T-helper 1 cell treated with Interleukin-12 subunit alpha and Interleukin-12 subunit beta and Interleukin-4 antibody, amounts not matched to agents 30 μg/mL and 1 μg/mL, for 36 hours (primary cell): ENCODE measurements around the gene TLE5.

Source experiments
- H3K27ac Mint-ChIP-seq: one replicate; pipeline ENCODE4 v1.8.0; 2021; ENCODE audit warnings: mild to moderate bottlenecking, mixed read lengths
- H3K27me3 Mint-ChIP-seq: one replicate; pipeline ENCODE4 v1.8.0; 2021; ENCODE audit warnings: low read depth, mixed read lengths
- H3K36me3 Mint-ChIP-seq: one replicate; pipeline ENCODE4 v1.8.0; 2021; ENCODE audit warnings: low read depth, mixed read lengths
- H3K4me1 Mint-ChIP-seq: one replicate; pipeline ENCODE4 v1.8.0; 2021; ENCODE audit warnings: low read depth, mixed read lengths
- H3K4me3 Mint-ChIP-seq: one replicate; pipeline ENCODE4 v1.8.0; 2021; ENCODE audit warnings: mild to moderate bottlenecking, moderate library complexity, mixed read lengths
- H3K9me3 Mint-ChIP-seq: one replicate; pipeline ENCODE4 v1.8.0; 2021; ENCODE audit warnings: mixed read lengths

TLE5 gene

GRCh38 chr19:3034656-3035541, 27.4 kb downstream of the TLE5 start:
- peaks cover 19% of the 10 kb centered on the region for H3K4me1 Mint-ChIP-seq
- H3K36me3 Mint-ChIP-seq: no peaks in the 10 kb centered on the region
- peaks cover 39% of the 10 kb centered on the region for H3K27me3 Mint-ChIP-seq
- H3K9me3 Mint-ChIP-seq: no peaks in the 10 kb centered on the region
- H3K27ac Mint-ChIP-seq: peak overlapping the region; percentile 95
- peak overlapping the region; percentile 87 for H3K4me3 Mint-ChIP-seq

- no peaks in the 10 kb centered on the region for H3K9me3 Mint-ChIP-seq
- H3K4me3 Mint-ChIP-seq: peak overlapping the region; percentile 47
- peak overlapping the region; percentile 21 for H3K27ac Mint-ChIP-seq
- H3K4me1 Mint-ChIP-seq: peaks cover 19% of the 10 kb centered on the region
- H3K36me3 Mint-ChIP-seq: no peaks in the 10 kb centered on the region
- peaks cover 45% of the 10 kb centered on the region for H3K27me3 Mint-ChIP-seq
These were observed 28.0 kb downstream of the TLE5 start for GRCh38 chr19:3034406-3034655.

GRCh38 chr19:3033595-3034405, 28.5 kb downstream of the TLE5 start:
- H3K36me3 Mint-ChIP-seq: no peaks in the 10 kb centered on the region
- no peaks in the 10 kb centered on the region for H3K9me3 Mint-ChIP-seq
- peak overlapping the region; percentile 47 for H3K4me3 Mint-ChIP-seq
- H3K27me3 Mint-ChIP-seq: peaks cover 45% of the 10 kb centered on the region
- H3K4me1 Mint-ChIP-seq: peaks cover 19% of the 10 kb centered on the region
- peak overlapping the region; percentile 21 for H3K27ac Mint-ChIP-seq

- no peak overlapping the region for H3K4me3 Mint-ChIP-seq
- peaks cover 59% of the 10 kb centered on the region for H3K27me3 Mint-ChIP-seq
- H3K4me1 Mint-ChIP-seq: peaks cover 20% of the 10 kb centered on the region
- H3K36me3 Mint-ChIP-seq: no peaks in the 10 kb centered on the region
- H3K27ac Mint-ChIP-seq: no peak overlapping the region
- H3K9me3 Mint-ChIP-seq: no peaks in the 10 kb centered on the region
These were observed 30.8 kb downstream of the TLE5 start for GRCh38 chr19:3031607-3031867.

- Mint-ChIP-seq H3K27ac (no peak within 1 kb of the TSS), H3K4me1 (peaks cover 7% of the 10 kb centered on the region), H3K36me3 (no peaks in the 10 kb centered on the region), H3K27me3 (peaks cover 55% of the 10 kb centered on the region), H3K4me3 (peak within 1 kb of the TSS; percentile 60), H3K9me3 (no peaks in the 10 kb centered on the region)
These were observed 33.0 kb downstream of the TLE5 start, which contains the start of gene TLE2 for GRCh38 chr19:3029065-3029923. TLE2 (minus strand) TSS chr19:3029280; CDS start chr19:3028904, 376 bp downstream.

GRCh38 chr19:3028305-3029064, 33.8 kb downstream of the TLE5 start:
- Mint-ChIP-seq H3K9me3 (no peaks in the 10 kb centered on the region), H3K27ac (no peak overlapping the region), H3K27me3 (peaks cover 49% of the 10 kb centered on the region), H3K4me3 (peak overlapping the region; percentile 60), H3K36me3 (no peaks in the 10 kb centered on the region), H3K4me1 (peaks cover 7% of the 10 kb centered on the region)

GRCh38 chr19:3027981-3028304, 34.4 kb downstream of the TLE5 start:
- no peaks in the 10 kb centered on the region for H3K9me3 Mint-ChIP-seq
- peaks cover 47% of the 10 kb centered on the region for H3K27me3 Mint-ChIP-seq
- H3K4me3 Mint-ChIP-seq: no peak overlapping the region
- H3K36me3 Mint-ChIP-seq: no peaks in the 10 kb centered on the region
- no peak overlapping the region for H3K27ac Mint-ChIP-seq
- peaks cover 11% of the 10 kb centered on the region for H3K4me1 Mint-ChIP-seq

- Mint-ChIP-seq H3K27me3 (peaks cover 40% of the 10 kb centered on the region), H3K4me3 (no peak overlapping the region), H3K4me1 (peaks cover 15% of the 10 kb centered on the region), H3K9me3 (no peaks in the 10 kb centered on the region), H3K36me3 (no peaks in the 10 kb centered on the region), H3K27ac (no peak overlapping the region)
These were observed 35.0 kb downstream of the TLE5 start for GRCh38 chr19:3027292-3027691.

- Mint-ChIP-seq H3K9me3 (no peaks in the 10 kb centered on the region), H3K27ac (no peak overlapping the region), H3K4me3 (no peak overlapping the region), H3K27me3 (peaks cover 38% of the 10 kb centered on the region), H3K36me3 (no peaks in the 10 kb centered on the region), H3K4me1 (peaks cover 15% of the 10 kb centered on the region)
These were observed 35.5 kb downstream of the TLE5 start for GRCh38 chr19:3026768-3027167.

- H3K36me3 Mint-ChIP-seq: no peaks in the 10 kb centered on the region
- H3K9me3 Mint-ChIP-seq: no peaks in the 10 kb centered on the region
- H3K4me3 Mint-ChIP-seq: no peak overlapping the region
- peaks cover 15% of the 10 kb centered on the region for H3K4me1 Mint-ChIP-seq
- peaks cover 26% of the 10 kb centered on the region for H3K27me3 Mint-ChIP-seq
- H3K27ac Mint-ChIP-seq: no peak overlapping the region
These were observed 36.8 kb downstream of the TLE5 start for GRCh38 chr19:3025549-3025886.

GRCh38 chr19:3024870-3025548, 37.3 kb downstream of the TLE5 start:
- Mint-ChIP-seq H3K9me3 (no peaks in the 10 kb centered on the region), H3K36me3 (no peaks in the 10 kb centered on the region), H3K4me3 (no peak overlapping the region), H3K27ac (no peak overlapping the region), H3K27me3 (peaks cover 21% of the 10 kb centered on the region), H3K4me1 (peaks cover 15% of the 10 kb centered on the region)

GRCh38 chr19:3024509-3024869, 37.8 kb downstream of the TLE5 start:
- no peak overlapping the region for H3K27ac Mint-ChIP-seq
- H3K4me1 Mint-ChIP-seq: peaks cover 15% of the 10 kb centered on the region
- no peaks in the 10 kb centered on the region for H3K36me3 Mint-ChIP-seq
- H3K4me3 Mint-ChIP-seq: no peak overlapping the region
- H3K27me3 Mint-ChIP-seq: peaks cover 16% of the 10 kb centered on the region
- H3K9me3 Mint-ChIP-seq: no peaks in the 10 kb centered on the region

GRCh38 chr19:3020321-3020960, 41.9 kb downstream of the TLE5 start:
- H3K27ac Mint-ChIP-seq: no peak overlapping the region
- no peaks in the 10 kb centered on the region for H3K9me3 Mint-ChIP-seq
- no peak overlapping the region for H3K4me3 Mint-ChIP-seq
- H3K4me1 Mint-ChIP-seq: peaks cover 13% of the 10 kb centered on the region
- no peaks in the 10 kb centered on the region for H3K27me3 Mint-ChIP-seq
- no peaks in the 10 kb centered on the region for H3K36me3 Mint-ChIP-seq
